HG03442 (cell line): ENCODE data around the gene PCDH12.

Experiments
- ATAC-seq: cut with Tn5 transposase; IDR thresholded peaks from one replicate; pipeline ENCODE4 v1.9.1; 2021; ENCODE audit warnings: mild to moderate bottlenecking, moderate library complexity; ENCODE audit not compliant: unreplicated experiment

The PCDH12 gene

GRCh38 chr5:141910271-141910673 is 47.7 kb downstream of the PCDH12 start:
- ATAC-seq, result no peak

- ATAC-seq, result no peak
Measured at GRCh38 chr5:141909212-141909611, 48.8 kb downstream of the PCDH12 start.

- no peak for ATAC-seq
Measured at GRCh38 chr5:141908796-141909195, 49.2 kb downstream of the PCDH12 start.

- ATAC-seq, result no peak
Measured at GRCh38 chr5:141906972-141907371, 51.0 kb downstream of the PCDH12 start.

- ATAC-seq, result no peak
Measured at GRCh38 chr5:141906517-141906916, 51.5 kb downstream of the PCDH12 start.

GRCh38 chr5:141904551-141904950 is 53.5 kb downstream of the PCDH12 start:
- ATAC-seq, result no peak

GRCh38 chr5:141903261-141903660 is 54.7 kb downstream of the PCDH12 start:
- no peak for ATAC-seq

- no peak for ATAC-seq
Measured at GRCh38 chr5:141902015-141902814, 55.8 kb downstream of the PCDH12 start.

GRCh38 chr5:141898448-141899049 is 59.5 kb downstream of the PCDH12 start:
- ATAC-seq, result no peak

GRCh38 chr5:141897425-141897824 is 60.6 kb downstream of the PCDH12 start:
- no peak for ATAC-seq
